ENCODE data around the gene NFIX. TPM values are rescaled to one million over a fixed set of nuclear protein-coding genes. Genes with fewer than 3 reads are reported as not detected.

Gene NFIX
- total and polyA plus RNA-seq, 7 donors = 10.6 to 104 (median 44.1) TPM

DNA sequence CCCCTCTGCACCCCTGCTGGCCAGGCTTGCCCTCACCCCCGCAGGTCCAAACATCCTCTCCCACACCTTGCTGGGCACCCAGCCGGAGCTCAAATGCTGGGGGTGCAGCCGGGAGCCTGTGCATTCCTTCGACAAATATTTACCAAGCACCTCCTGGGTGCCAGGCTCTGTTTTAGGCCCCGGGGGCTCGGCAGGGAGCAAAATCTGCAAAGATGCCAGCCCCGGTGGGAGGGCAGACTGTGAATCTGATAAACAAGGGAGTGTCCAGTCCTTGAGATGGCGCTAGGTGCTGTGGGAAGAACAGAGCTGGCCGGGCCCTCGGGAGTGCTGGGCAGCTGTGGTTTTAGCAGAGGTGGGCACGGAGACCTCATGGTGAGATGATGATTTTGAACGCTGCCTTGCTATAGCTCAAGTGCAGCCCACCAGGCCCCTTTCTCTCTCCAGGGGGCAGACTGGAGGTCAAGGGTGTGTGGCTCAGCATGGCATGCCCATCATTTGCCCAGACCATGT lies 10.6 kb downstream of the NFIX start:
- H3K27me3 ChIP-seq = no peaks in the 10 kb centered on the region
- H3K36me3 ChIP-seq = no peaks in the 10 kb centered on the region
- H3K4me3 ChIP-seq = peak overlapping the region in 1 of 4 donors; percentile 8
- H3K27ac ChIP-seq = peak overlapping the region; percentile 80 to 98 (median 95)
- no peaks in the 10 kb centered on the region for H3K9me3 ChIP-seq
- TF ChIP-seq, protein P1, sequence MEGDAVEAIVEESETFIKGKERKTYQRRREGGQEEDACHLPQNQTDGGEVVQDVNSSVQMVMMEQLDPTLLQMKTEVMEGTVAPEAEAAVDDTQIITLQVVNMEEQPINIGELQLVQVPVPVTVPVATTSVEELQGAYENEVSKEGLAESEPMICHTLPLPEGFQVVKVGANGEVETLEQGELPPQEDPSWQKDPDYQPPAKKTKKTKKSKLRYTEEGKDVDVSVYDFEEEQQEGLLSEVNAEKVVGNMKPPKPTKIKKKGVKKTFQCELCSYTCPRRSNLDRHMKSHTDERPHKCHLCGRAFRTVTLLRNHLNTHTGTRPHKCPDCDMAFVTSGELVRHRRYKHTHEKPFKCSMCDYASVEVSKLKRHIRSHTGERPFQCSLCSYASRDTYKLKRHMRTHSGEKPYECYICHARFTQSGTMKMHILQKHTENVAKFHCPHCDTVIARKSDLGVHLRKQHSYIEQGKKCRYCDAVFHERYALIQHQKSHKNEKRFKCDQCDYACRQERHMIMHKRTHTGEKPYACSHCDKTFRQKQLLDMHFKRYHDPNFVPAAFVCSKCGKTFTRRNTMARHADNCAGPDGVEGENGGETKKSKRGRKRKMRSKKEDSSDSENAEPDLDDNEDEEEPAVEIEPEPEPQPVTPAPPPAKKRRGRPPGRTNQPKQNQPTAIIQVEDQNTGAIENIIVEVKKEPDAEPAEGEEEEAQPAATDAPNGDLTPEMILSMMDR (IDR thresholded peaks at IDR 0.05) = no peak
- TF ChIP-seq EP300 (IDR thresholded peaks at IDR 0.05) (no peak), POLR2A (IDR thresholded peaks at IDR 0.05) (no peak), POLR2AphosphoS5 (IDR thresholded peaks at IDR 0.05) (no peak)
- intact Hi-C loops (cut with DNase I) = loop anchor here (2.0 to 5.0 kb wide), 2 partner anchors 17 to 214 kb away; partner anchors contain the start of gene JUNB
- 33 to 72% methylated on average over 12 of the region's 12 CpGs for WGBS, 2 donors
- DNase-seq = no peak
- peaks cover 0 to 99% (median 96%) of the 10 kb centered on the region in 4 donors for H3K4me1 ChIP-seq

DNA sequence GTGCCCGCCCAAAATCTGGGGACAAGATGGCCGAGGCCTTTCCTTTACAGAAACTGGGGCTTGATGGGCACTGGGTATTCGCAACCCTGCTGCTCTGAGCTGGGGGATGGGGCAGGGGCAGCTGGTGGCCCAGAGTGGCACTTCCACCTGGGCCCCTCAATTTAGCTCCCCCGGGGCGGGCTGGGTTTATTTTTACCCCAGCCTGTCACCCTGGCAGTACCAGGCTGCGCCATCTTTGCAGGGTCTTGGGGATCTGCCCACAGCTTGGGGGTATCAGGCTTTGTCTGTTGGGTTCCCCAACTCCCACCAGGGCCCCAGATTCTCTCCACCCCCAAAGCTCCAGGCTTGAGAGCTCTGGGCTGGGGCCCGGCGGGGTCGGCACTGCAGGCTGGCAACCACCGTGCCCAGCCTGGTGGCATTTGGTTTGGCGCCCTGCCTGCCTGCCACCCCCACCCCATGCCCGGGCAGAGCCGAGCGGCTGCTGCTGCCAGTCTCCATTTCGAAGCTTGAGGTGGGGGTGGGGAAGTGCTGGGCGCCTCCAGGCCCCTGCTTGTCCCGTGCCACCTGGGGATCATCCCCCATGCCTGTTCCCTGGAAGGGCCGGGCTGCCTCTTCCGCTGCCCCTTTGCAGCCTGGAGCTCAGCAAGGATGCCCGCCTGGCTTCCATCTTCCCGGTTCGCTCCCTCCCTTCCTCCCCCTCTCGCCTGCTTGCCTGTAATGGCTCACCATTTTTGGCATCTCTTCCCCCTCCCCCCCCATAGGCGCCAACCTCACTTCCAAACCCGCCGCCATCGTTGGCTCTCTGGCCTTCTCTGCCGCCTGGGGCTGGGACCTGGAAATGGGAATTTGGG lies 11.4 kb downstream of the NFIX start:
- TF ChIP-seq, protein P1 (IDR thresholded peaks at IDR 0.05) = no peak
- TF ChIP-seq POLR2AphosphoS5 (IDR thresholded peaks at IDR 0.05) (peak in 3 of 4 donors; percentile 16 to 62 (median 59)), POLR2A (IDR thresholded peaks at IDR 0.05) (no peak), EP300 (IDR thresholded peaks at IDR 0.05) (no peak)
- intact Hi-C loops (cut with DNase I) = loop anchor here (2.0 to 5.0 kb wide), 2 partner anchors 16 to 214 kb away; partner anchors contain the start of gene JUNB
- Histone ChIP-seq H3K4me3 (peak overlapping the region in 3 of 4 donors; percentile 15 to 28 (median 16)), H3K27ac (peak overlapping the region; percentile 80 to 98 (median 95)), H3K36me3 (no peaks in the 10 kb centered on the region), H3K9me3 (no peaks in the 10 kb centered on the region), H3K4me1 (peaks cover 0 to 99% (median 96%) of the 10 kb centered on the region in 4 donors), H3K27me3 (no peaks in the 10 kb centered on the region)
- peak; percentile 88 for DNase-seq
- WGBS, 2 donors = 80 to 85% methylated on average over 28 of the region's 28 CpGs

DNA sequence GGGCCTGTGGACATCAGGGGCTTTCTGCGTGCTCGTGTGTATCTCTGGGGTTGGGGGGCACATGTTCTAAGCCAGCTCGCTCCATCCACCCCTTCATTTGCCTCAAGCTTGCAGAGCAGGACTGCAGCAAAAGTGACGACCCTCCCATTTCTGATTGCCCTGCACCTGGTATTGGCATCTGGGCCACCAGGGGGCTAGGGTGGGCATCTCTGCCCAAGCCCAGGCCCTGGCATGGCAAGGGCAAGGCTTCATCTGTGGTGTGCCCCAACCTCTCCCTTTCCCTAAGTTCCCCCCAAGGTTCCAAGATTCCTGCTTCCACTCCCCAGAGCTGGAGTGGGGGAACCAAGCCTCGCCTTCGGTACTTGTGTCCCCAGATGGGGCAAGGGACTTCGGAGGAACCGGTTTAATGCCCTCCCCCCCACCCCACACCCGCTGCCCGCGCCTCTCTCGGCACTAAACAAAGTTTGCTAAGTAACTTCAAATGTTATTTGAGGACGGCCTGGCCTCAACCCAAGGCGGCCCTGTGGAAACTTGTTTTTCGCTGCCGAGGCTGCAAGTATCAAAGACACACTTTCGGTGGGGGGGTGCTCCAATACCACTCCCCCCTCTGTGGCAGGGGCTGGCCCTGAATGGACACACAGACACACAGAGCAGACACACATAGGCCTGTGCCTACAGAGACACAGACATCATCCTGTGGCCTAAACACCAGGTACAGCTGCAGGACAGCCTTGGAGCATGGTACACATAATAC lies 12.2 kb downstream of the NFIX start:
- H3K4me3 ChIP-seq = peak overlapping the region in 3 of 4 donors; percentile 15 to 28 (median 16)
- intact Hi-C loops (cut with DNase I) = loop anchor here (2.0 to 5.0 kb wide), 2 partner anchors 15 to 215 kb away; partner anchors contain the start of gene JUNB
- no peaks in the 10 kb centered on the region for H3K9me3 ChIP-seq
- no peaks in the 10 kb centered on the region for H3K27me3 ChIP-seq
- peak in 3 of 4 donors; percentile 49 to 65 (median 56) for TF ChIP-seq POLR2AphosphoS5 (IDR thresholded peaks at IDR 0.05)
- peak in 1 of 4 donors; percentile 31 for TF ChIP-seq EP300 (IDR thresholded peaks at IDR 0.05)
- TF ChIP-seq, protein P1 (IDR thresholded peaks at IDR 0.05) = no peak
- TF ChIP-seq POLR2A (IDR thresholded peaks at IDR 0.05) = no peak
- H3K4me1 ChIP-seq = peaks cover 0 to 100% (median 99%) of the 10 kb centered on the region in 4 donors
- 26 to 54% methylated on average over 17 of the region's 17 CpGs for WGBS, 2 donors
- H3K27ac ChIP-seq = peak overlapping the region; percentile 80 to 98 (median 95)
- peak; percentile 91 for DNase-seq
- H3K36me3 ChIP-seq = no peaks in the 10 kb centered on the region

DNA sequence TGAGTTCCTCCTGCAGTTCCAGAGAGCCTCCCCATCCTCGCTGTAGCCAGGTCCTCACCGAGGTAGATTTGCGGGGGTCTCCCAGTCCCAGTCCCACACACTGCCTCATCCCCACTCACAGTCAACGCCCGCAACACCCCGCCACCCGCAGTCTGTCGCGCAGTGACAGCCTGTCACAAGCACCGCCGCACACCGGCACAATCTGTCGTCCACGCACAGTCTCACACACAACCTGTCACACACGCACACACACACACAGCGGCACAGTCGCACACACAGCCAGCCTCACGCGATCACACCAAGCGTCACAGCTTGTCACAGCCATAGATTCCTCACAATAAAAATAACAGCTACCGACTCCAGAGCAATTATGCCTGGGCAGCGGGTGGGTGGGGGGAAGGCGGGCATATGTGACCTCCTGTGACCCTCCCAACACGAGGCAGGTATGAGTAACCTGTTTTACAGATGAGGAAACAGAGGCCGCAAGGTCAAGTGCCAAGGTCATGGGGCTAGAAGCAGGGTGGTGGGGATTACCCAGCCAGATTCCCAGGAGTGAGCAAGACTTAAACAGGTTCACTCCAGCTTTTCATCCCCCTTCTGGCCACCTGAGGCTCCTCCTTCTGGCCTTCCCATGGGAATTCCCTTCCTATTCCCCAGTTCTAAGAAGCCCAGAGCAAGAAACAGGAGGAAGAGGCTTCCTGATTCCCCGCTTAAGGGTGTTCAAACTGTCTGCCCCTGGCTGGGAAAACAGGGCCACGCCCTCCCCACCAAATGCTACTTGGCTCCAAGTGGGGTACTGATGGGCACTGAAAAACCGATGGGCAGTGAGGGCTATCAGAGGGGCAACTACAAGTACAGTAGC lies 13.9 kb downstream of the NFIX start:
- Histone ChIP-seq H3K4me3 (no peak overlapping the region), H3K4me1 (peaks cover 0 to 100% (median 100%) of the 10 kb centered on the region in 4 donors), H3K27me3 (no peaks in the 10 kb centered on the region), H3K27ac (peak overlapping the region; percentile 80 to 98 (median 95)), H3K36me3 (no peaks in the 10 kb centered on the region), H3K9me3 (no peaks in the 10 kb centered on the region)
- no peak for TF ChIP-seq POLR2A (IDR thresholded peaks at IDR 0.05)
- TF ChIP-seq, protein P1 (IDR thresholded peaks at IDR 0.05) = no peak
- no peak for TF ChIP-seq POLR2AphosphoS5 (IDR thresholded peaks at IDR 0.05)
- TF ChIP-seq EP300 (IDR thresholded peaks at IDR 0.05) = no peak
- intact Hi-C loops (cut with DNase I) = loop anchor here (5.0 kb wide), 1 partner anchor 217 kb away; the partner anchor contains the start of gene JUNB
- no peak for DNase-seq
- WGBS, 2 donors = 85 to 86% methylated on average over 28 of the region's 28 CpGs

Data from sigmoid colon (tissue), 7 donors.